Measurements from ENCODE around the gene ZFP1. TPM values are rescaled to one million over a fixed set of nuclear protein-coding genes. Genes with fewer than 3 reads are reported as not detected.

ZFP1 gene
- total RNA-seq, 4 donors from 2014 or later, result 9.8 to 18.4 (median 15.4) TPM

- Histone ChIP-seq H3K27ac (no peak overlapping the region), H3K27me3 (no peaks in the 10 kb centered on the region), H3K9me3 (peaks cover 0 to 26% (median 0%) of the 10 kb centered on the region in 3 donors), H3K36me3 (peaks cover 0 to 3% of the 10 kb centered on the region in 2 donors), H3K4me3 (no peak overlapping the region), H3K4me1 (no peaks in the 10 kb centered on the region)
- TF ChIP-seq CTCF (IDR thresholded peaks at IDR 0.05), result no peak
- no peak for TF ChIP-seq POLR2A (IDR thresholded peaks at IDR 0.05)
- no peak for TF ChIP-seq EP300 (IDR thresholded peaks at IDR 0.05)
- TF ChIP-seq POLR2AphosphoS5 (IDR thresholded peaks at IDR 0.05), result no peak
- WGBS, 2 donors (ENCODE audit: low coverage in 1 of 2), result 94% methylated on average over 2 of the region's 2 CpGs
- ATAC-seq, result no peak
These were observed 28.6 kb downstream of the ZFP1 start for GRCh38 chr16:75176926-75177325.

- no peak for ATAC-seq
- no peak overlapping the region for H3K4me3 ChIP-seq
- no peaks in the 10 kb centered on the region for H3K27me3 ChIP-seq
- TF ChIP-seq POLR2A (IDR thresholded peaks at IDR 0.05) (no peak), EP300 (IDR thresholded peaks at IDR 0.05) (no peak), POLR2AphosphoS5 (IDR thresholded peaks at IDR 0.05) (no peak), CTCF (IDR thresholded peaks at IDR 0.05) (no peak)
- H3K36me3 ChIP-seq, result no peaks in the 10 kb centered on the region
- no peaks in the 10 kb centered on the region for H3K4me1 ChIP-seq
- WGBS, 2 donors (ENCODE audit: low coverage in 1 of 2), result 90 to 100% methylated on average over 5 to 6 of the region's 6 CpGs
- peaks cover 0 to 26% (median 0%) of the 10 kb centered on the region in 3 donors for H3K9me3 ChIP-seq
- no peak overlapping the region for H3K27ac ChIP-seq
These were observed 30.9 kb downstream of the ZFP1 start for GRCh38 chr16:75179208-75179607.

GRCh38 chr16:75181630-75182029, 33.3 kb downstream of the ZFP1 start:
- Histone ChIP-seq H3K27me3 (no peaks in the 10 kb centered on the region), H3K4me1 (no peaks in the 10 kb centered on the region), H3K36me3 (no peaks in the 10 kb centered on the region), H3K27ac (no peak overlapping the region), H3K9me3 (peaks cover 0 to 9% (median 0%) of the 10 kb centered on the region in 3 donors), H3K4me3 (no peak overlapping the region)
- TF ChIP-seq EP300 (IDR thresholded peaks at IDR 0.05) (no peak), POLR2A (IDR thresholded peaks at IDR 0.05) (no peak), POLR2AphosphoS5 (IDR thresholded peaks at IDR 0.05) (no peak), CTCF (IDR thresholded peaks at IDR 0.05) (no peak)
- no peak for ATAC-seq
- WGBS, 2 donors (ENCODE audit: low coverage in 1 of 2), result 28 to 35% methylated on average over 3 of the region's 3 CpGs

GRCh38 chr16:75188832-75189477, 40.6 kb downstream of the ZFP1 start:
- Histone ChIP-seq H3K27me3 (no peaks in the 10 kb centered on the region), H3K27ac (no peak overlapping the region), H3K9me3 (no peaks in the 10 kb centered on the region), H3K36me3 (no peaks in the 10 kb centered on the region), H3K4me3 (no peak overlapping the region), H3K4me1 (no peaks in the 10 kb centered on the region)
- 71 to 92% methylated on average over 2 to 7 of the region's 14 CpGs for WGBS, 2 donors (ENCODE audit: low coverage in 1 of 2)
- no peak for TF ChIP-seq POLR2AphosphoS5 (IDR thresholded peaks at IDR 0.05)
- ATAC-seq, result no peak

GRCh38 chr16:75189638-75190245, 41.4 kb downstream of the ZFP1 start:
- TF ChIP-seq POLR2AphosphoS5 (IDR thresholded peaks at IDR 0.05) (no peak), EP300 (IDR thresholded peaks at IDR 0.05) (no peak), CTCF (IDR thresholded peaks at IDR 0.05) (no peak), POLR2A (IDR thresholded peaks at IDR 0.05) (no peak)
- no peak overlapping the region for H3K4me3 ChIP-seq

More at GRCh38 chr16:75189638-75190245, 41.4 kb downstream of the ZFP1 start:
- ATAC-seq, result no peak
- Histone ChIP-seq H3K36me3 (no peaks in the 10 kb centered on the region), H3K9me3 (no peaks in the 10 kb centered on the region), H3K4me1 (no peaks in the 10 kb centered on the region), H3K27me3 (no peaks in the 10 kb centered on the region), H3K27ac (no peak overlapping the region)
- 81 to 100% methylated on average over 2 to 5 of the region's 8 CpGs for WGBS, 2 donors (ENCODE audit: low coverage in 1 of 2)
